GM19455 (cell line): ENCODE data around the gene BTBD2.
A peak's percentile ranks its signal among the peaks of the same experiment; 100 is the strongest.

Experiments used
- ATAC-seq: cut with Tn5 transposase; IDR thresholded peaks from one replicate; pipeline ENCODE4 v1.9.1; 2021; ENCODE audit not compliant: unreplicated experiment

The BTBD2 gene

GRCh38 chr19:2050991-2051772, 35.7 kb upstream of the BTBD2 start, which contains the start of gene MKNK2:
TSS of gene MKNK2 (minus strand) at chr19:2051244. CDS start at chr19:2050851, 393 bp downstream.
- ATAC-seq: peak; percentile 35

- ATAC-seq: peak; percentile 7
These were observed 35.0 kb upstream of the BTBD2 start for GRCh38 chr19:2050349-2050990.

- peak; percentile 2 for ATAC-seq
These were observed 34.3 kb upstream of the BTBD2 start for GRCh38 chr19:2049741-2050348.

- ATAC-seq: no peak
These were observed 33.6 kb upstream of the BTBD2 start for GRCh38 chr19:2048959-2049740.

GRCh38 chr19:2048104-2048958, 32.8 kb upstream of the BTBD2 start:
- ATAC-seq: no peak

GRCh38 chr19:2047449-2048103, 32.1 kb upstream of the BTBD2 start:
- no peak for ATAC-seq

GRCh38 chr19:2047076-2047448, 31.5 kb upstream of the BTBD2 start:
- no peak for ATAC-seq

GRCh38 chr19:2046046-2046907, 30.8 kb upstream of the BTBD2 start:
- no peak for ATAC-seq

- no peak for ATAC-seq
These were observed 30.1 kb upstream of the BTBD2 start for GRCh38 chr19:2045501-2046045.

GRCh38 chr19:2044709-2045500, 29.4 kb upstream of the BTBD2 start:
- no peak for ATAC-seq

GRCh38 chr19:2043961-2044708, 28.6 kb upstream of the BTBD2 start:
- ATAC-seq: no peak

- no peak for ATAC-seq
These were observed 27.7 kb upstream of the BTBD2 start for GRCh38 chr19:2043251-2043641.

GRCh38 chr19:2042485-2043250, 27.2 kb upstream of the BTBD2 start:
- peak; percentile 15 for ATAC-seq

GRCh38 chr19:2041683-2042484, 26.4 kb upstream of the BTBD2 start:
- ATAC-seq: peak; percentile 55

- ATAC-seq: no peak
These were observed 25.8 kb upstream of the BTBD2 start for GRCh38 chr19:2041433-2041682.
